Measurements from ENCODE around the gene SSC5D.

Gene SSC5D

DNA sequence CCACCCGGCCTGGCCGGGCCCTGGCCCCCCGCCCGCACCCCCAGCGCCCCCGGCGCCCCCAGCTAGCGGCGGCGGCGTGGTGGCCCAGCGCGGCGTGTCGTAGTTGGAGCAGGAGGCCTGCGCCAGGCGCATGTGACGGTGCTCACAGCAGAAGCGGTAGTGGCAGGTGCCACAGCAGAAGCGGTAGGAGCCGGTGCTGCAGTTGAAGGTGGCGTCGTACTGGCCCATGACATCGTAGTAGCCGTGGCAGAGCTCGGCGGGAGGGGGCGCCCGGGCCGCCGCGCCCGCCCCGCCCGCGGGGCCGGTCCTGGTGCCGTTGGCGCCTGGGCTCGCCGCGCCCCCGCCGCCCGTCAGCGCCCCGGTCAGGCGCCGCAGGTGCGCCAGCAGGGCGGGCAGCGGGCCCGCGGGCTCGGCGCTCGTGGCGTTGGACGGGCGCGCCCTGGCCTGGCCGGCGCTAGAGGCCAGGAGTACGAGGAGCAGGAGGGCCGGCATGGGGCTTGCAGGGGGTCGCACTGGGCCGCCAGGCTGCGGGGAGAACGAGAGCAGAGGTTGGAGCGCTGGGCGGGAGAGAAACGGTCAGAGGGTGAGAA lies 45.8 kb upstream of the SSC5D start:
- H3K36me3 ChIP-seq (replicated peaks): no peaks in the 10 kb centered on the region
- in situ Hi-C loops (cut with HindIII; ENCODE audit: low pct_ligation_motif_present, low sequenced_read_pairs): no loop called here
- no peak for DNase-seq
- no peak overlapping the region for H3K4me3 ChIP-seq (ENCODE audit: low read depth, low read length)
- peaks cover 42% of the 10 kb centered on the region for H3K27me3 ChIP-seq (replicated peaks)
- no peak overlapping the region for H3K27ac ChIP-seq
- TF ChIP-seq, protein P1, sequence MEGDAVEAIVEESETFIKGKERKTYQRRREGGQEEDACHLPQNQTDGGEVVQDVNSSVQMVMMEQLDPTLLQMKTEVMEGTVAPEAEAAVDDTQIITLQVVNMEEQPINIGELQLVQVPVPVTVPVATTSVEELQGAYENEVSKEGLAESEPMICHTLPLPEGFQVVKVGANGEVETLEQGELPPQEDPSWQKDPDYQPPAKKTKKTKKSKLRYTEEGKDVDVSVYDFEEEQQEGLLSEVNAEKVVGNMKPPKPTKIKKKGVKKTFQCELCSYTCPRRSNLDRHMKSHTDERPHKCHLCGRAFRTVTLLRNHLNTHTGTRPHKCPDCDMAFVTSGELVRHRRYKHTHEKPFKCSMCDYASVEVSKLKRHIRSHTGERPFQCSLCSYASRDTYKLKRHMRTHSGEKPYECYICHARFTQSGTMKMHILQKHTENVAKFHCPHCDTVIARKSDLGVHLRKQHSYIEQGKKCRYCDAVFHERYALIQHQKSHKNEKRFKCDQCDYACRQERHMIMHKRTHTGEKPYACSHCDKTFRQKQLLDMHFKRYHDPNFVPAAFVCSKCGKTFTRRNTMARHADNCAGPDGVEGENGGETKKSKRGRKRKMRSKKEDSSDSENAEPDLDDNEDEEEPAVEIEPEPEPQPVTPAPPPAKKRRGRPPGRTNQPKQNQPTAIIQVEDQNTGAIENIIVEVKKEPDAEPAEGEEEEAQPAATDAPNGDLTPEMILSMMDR (IDR thresholded peaks at IDR 0.05; ENCODE audit: low read depth, low read length, missing control alignments): no peak

DNA sequence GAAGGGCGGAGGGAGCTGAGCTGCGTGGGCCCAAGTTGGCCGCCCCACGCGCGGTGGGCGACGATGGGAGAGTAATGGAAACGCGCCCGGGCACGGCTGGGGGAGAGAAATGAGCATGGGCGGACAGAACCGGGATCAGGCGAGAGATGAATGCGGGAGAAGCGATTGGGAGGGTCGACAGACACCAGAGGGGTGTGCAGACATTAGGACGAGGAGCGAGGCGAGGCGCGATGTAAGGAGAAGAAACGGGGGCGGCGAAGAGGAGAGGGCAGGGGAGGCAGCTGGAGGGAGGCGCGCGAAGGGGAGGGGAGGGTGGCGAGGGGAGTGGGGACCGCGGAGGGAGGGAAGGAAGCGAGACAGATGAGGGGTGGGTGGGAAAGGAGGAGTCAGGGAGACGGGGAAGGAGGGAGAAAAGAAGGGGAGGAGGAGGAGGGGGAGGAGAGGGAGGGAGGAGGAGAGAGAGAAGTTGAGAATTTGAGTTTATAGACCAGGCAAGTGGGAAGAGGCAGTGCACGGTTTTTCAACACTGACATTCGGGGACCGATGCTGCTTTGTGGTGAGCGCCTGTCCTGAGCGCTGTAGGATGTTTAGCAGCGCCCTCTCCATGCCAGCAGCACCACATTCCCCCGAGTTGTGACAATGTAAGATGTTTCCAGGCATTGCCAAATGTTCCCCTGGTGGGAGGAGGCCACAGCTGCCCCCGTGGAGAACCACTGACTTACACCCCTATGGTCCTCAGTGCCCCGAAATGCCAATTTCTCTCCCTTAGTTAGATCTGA lies 45.0 kb upstream of the SSC5D start, which contains the start of gene SHISA7:
SHISA7 (minus strand) TSS at position 256 of the 779 bp plus-strand sequence. CDS start 437 bp downstream, outside the sequence.
- in situ Hi-C loops (cut with HindIII; ENCODE audit: low pct_ligation_motif_present, low sequenced_read_pairs): no loop called here
- no peaks in the 10 kb centered on the region for H3K36me3 ChIP-seq (replicated peaks)
- no peak within 1 kb of the TSS for H3K4me3 ChIP-seq (ENCODE audit: low read depth, low read length)
- TF ChIP-seq, protein P1 (IDR thresholded peaks at IDR 0.05; ENCODE audit: low read depth, low read length, missing control alignments): no peak
- no peak within 1 kb of the TSS for H3K27ac ChIP-seq
- H3K27me3 ChIP-seq (replicated peaks): peaks cover 42% of the 10 kb centered on the region
- DNase-seq: no peak

DNA sequence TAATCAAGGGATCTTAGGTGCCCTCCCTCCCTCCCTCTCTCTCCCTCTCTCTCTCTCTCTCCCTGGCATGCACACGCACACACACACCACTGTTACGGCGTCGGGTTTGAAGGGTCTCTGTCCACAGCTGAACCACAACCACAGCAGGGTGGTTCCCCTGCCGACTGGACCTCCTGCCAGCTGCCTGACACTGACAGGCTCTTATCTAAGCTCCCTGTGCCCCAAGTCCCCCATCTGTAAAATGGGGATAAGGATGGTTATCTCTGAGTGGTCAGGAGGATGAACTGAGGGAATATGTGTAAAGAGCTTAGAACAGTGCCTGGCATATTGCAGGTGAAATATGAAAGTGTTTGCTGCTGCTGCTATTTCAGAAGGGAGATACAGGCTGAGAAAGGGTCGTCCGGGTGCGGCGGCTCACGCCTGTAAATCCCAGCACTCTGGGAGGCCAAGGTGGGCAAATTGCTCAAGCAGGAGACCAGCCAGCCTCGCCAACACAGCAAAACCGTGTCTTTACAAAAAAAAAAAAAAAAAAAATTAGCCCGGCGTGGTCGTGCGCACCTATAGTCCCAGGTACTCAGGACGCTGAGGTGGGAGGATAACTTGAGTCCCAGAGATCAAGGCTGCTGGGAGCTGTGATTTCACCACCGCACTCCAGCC lies 44.3 kb upstream of the SSC5D start:
- in situ Hi-C loops (cut with HindIII; ENCODE audit: low pct_ligation_motif_present, low sequenced_read_pairs): no loop called here
- H3K27ac ChIP-seq: no peak overlapping the region
- no peaks in the 10 kb centered on the region for H3K36me3 ChIP-seq (replicated peaks)
- TF ChIP-seq, protein P1 (IDR thresholded peaks at IDR 0.05; ENCODE audit: low read depth, low read length, missing control alignments): no peak
- peaks cover 42% of the 10 kb centered on the region for H3K27me3 ChIP-seq (replicated peaks)
- no peak overlapping the region for H3K4me3 ChIP-seq (ENCODE audit: low read depth, low read length)
- DNase-seq: no peak

DNA sequence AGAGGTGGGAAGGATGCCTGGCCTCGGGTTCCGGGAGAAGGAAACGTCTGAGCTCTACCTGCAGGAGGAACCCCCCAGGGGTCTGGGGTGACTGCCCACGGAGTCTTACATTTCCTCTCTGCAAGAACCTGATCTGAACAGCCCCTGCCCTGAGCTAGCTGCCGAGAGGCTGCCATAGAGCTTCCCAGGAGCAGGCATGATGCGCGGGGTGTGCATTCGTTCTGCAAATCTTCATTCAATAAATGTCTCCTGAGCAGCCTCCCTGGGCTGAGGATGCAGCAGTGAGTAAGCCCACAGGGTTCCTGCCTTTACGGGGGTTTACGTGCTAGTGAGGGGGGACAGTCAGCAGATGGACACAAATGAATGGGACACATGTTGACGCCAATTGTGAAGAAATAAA lies 43.6 kb upstream of the SSC5D start:
- no peak for DNase-seq
- peaks cover 37% of the 10 kb centered on the region for H3K27me3 ChIP-seq (replicated peaks)
- in situ Hi-C loops (cut with HindIII; ENCODE audit: low pct_ligation_motif_present, low sequenced_read_pairs): no loop called here
- TF ChIP-seq, protein P1 (IDR thresholded peaks at IDR 0.05; ENCODE audit: low read depth, low read length, missing control alignments): no peak
- H3K36me3 ChIP-seq (replicated peaks): no peaks in the 10 kb centered on the region
- no peak overlapping the region for H3K4me3 ChIP-seq (ENCODE audit: low read depth, low read length)
- H3K27ac ChIP-seq: no peak overlapping the region

DNA sequence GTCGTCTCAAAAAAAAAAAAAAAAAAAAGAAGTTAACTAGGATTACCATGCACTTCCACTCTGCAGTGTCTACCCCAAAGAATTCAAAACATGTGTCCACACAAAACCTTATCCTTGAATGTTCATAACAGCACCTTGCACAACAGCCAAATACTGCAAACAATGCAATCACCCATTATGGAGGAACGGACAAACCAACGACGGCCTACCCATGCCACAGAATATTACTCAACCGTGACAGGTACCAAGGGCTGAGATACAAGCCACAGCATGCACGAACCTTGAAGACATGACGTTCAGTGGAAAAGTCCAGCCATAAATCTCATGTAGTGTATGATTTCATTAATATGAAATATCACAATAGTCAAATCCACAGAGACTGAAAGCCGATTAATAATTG lies 42.2 kb upstream of the SSC5D start:
- H3K27ac ChIP-seq: no peak overlapping the region
- H3K4me3 ChIP-seq (ENCODE audit: low read depth, low read length): no peak overlapping the region
- in situ Hi-C loops (cut with HindIII; ENCODE audit: low pct_ligation_motif_present, low sequenced_read_pairs): no loop called here
- H3K36me3 ChIP-seq (replicated peaks): no peaks in the 10 kb centered on the region
- TF ChIP-seq, protein P1 (IDR thresholded peaks at IDR 0.05; ENCODE audit: low read depth, low read length, missing control alignments): no peak
- H3K27me3 ChIP-seq (replicated peaks): peaks cover 28% of the 10 kb centered on the region
- no peak for DNase-seq
